C1 segment of cervical spinal cord (tissue), 14 donors: ENCODE measurements around the gene SORCS3.
"Not testable (repeated sequence)": the region's sequence is repeated elsewhere in the genome, so short reads cannot be mapped to it uniquely, and the experiment has no call there.

Experiments
- DNase-seq, 14 donors: peaks; one replicate each; lab custom pipeline; 2025; lab: John Stamatoyannopoulos, UW

The SORCS3 gene

DNA sequence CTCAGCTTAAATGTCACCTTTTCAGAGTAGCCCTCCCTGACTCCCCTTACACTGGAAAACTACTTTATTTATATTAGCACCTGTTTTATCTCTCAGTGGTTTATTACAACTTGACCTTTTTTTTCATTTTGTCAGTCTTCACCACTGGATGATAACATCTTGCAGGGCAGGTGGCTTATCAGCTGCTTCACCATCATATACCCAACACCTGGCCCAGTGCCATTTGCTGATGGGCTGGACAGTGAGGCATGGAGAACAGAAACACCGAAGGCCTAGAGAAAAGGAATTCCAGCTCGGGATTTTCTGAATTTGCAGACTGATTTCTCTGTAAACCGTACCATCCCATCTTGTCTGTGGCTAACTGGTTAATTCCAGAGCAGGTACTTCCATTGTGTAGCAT lies 48.5 kb downstream of the SORCS3 start:
- no peak for DNase-seq

DNA sequence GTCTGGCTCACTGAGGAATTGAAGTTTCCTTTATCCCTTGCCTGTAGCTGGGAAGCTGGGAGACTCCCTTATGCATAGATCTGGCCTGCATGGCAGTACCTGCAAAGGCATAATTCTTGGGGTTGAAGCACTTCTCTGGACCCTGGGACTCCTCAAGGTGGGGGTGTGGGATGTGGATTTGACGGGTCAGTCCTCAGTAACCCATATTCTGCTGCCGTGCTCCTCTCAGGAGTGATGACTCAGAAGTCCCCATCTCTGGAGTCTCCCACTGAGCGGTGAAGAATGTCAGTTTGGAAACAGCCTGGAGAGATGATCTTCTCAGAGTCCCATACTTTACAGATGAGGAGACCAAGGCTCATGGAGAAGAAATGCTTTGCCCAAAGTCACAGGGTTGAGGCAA lies 49.0 kb downstream of the SORCS3 start:
- no peak for DNase-seq

DNA sequence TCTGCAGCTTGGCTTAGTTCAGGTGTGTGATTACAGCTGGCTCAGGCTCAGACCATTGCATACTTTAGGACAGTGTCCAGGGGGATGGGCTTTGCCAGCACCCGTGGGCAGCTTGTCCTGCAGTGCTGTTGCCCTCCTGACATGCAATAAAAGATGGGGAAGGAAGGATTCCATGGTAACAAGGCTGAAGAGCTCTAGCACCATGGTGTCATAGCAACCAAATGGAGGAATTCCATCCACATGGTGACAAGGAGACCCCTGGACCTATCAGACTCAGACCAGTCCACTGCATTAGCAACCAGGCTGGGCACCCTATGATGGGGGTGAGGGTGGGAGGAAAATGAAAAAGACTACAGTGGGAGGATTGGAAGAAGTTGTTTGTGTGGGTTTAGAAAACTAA lies 49.9 kb downstream of the SORCS3 start:
- DNase-seq, result no peak

DNA sequence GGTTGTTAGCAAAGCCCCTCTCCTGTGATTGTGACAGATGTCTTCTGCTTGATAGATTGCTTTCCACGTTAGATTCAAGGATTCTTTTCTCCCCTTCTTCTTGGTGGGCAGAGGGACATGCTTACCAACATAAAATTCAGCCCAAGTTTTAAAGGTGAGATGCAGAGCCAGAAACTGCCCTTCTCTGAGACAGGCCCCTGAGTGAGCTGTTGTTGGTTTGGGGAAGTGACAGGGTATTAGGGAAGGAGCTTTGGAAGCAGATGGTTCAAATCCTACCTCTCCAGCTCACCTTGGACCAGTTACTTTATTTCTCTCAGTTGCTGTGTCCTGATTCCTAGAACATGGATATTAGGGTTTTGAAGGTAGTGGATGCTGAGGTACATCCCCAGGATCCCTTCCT lies 53.0 kb downstream of the SORCS3 start:
- no peak for DNase-seq

DNA sequence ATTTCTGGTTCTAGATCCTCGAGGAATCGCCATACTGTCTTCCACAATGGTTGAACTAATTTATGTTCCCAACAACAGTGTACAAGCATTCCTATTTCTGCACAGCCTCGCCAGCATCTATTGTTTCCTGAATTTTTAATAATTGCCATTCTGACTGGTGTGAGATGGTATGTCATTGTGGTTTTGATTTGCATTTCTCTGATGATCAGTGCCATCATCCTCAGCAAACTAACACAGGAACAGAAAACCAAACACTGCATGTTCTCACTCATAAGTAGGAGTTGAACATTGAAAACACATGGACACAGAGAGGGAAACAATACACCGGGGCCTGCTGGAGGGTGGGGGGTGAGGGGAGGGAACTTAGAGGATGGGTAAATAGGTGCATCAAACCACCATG lies 62.2 kb downstream of the SORCS3 start:
- not testable (repeated sequence) for DNase-seq

DNA sequence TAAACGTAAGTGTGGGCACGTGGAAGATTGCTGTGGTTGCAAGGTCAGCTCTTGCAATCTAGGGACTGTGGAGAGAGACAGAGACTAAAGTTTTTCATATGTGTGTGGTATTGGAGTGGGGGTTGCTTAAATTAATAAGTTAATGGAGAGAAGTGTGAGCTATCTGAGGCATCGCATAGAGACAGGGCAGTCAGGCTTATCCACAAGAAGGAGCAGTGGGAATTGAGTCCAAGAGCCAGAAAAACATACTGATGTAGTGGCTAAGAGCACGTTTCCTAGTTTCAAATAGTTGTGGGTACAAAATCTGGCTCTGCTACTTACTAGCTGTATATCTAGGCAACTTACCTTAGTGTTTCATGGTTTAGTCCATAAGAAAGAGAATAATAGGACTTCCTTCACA lies 65.8 kb downstream of the SORCS3 start:
- DNase-seq, result no peak

DNA sequence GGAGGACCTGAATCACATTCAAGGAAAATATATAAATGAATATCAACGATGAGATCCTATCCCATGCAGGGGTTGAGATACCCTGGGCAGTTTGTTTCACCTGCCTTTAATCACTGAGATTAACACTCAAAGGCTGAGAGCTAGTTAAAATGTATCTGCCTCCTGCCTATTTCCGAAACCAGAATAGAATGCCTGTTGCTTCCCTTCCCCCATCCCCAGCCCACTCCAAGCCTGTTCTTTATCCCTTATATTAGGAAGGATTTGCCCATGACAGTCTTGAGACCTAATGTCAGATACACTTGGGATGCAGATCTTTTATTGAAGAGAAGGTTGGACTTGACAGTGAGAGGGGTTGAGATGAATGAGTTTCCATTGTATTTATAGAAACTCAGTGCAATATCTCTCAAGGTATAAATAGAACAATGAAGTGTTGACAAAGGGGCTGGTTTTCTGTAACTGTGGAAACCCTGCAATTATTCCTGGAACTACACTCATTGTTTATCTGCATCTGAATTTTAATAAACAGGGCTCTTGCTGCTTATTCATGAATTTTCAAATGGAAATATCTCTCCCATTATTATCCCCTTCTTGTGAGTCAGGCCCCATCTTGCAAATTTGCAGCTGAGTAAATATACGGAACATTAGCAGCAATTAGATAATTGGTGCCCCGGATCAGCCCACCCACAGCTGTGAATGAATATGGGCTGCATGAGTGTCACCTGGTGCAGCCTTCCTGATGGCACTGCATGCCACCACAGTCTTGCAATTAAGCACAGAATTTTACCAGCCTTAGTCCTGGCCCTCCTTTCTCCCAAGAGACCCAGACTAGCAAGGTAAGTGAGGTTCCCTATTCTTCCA lies 66.7 kb downstream of the SORCS3 start:
- no peak for DNase-seq

DNA sequence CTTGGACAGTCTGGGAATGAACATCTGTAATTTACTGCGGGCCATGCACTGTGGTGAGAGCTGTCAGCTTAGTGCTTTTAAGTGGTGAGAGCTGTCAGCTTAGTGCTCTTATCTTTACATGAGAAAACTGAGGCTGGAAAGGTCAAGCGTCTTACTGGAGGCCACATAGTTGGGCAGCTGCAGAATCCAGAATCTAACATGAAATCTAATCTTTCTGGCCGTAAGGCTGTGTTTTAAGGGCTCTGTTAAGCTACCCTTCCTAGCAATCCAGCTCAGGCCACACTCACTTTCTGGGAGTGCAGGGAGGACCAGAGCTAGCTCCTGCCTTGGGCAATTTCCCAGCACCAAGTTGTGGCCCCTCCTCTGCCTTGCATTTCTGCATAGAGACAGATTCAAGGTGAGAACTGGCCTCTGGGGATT lies 70.2 kb downstream of the SORCS3 start:
- no peak for DNase-seq

DNA sequence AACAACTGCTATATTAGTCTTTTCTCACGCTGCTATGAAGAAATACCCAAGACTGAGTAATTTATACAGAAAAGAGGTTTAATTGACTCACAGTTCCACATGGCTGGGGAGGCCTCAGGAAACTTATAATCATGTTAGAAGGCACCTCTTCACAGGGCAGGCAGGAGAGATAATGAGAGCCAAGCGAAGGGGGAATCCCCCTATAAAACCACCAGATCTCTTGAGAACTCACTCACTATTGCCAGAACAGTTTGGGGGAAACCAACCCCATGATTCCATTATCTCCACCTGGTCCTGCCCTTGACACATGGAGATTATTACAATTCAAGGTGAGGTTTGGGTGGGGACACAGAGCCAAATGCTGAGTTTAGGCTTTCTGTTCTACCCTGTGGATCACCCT lies 89.5 kb downstream of the SORCS3 start:
- not testable (repeated sequence) for DNase-seq

DNA sequence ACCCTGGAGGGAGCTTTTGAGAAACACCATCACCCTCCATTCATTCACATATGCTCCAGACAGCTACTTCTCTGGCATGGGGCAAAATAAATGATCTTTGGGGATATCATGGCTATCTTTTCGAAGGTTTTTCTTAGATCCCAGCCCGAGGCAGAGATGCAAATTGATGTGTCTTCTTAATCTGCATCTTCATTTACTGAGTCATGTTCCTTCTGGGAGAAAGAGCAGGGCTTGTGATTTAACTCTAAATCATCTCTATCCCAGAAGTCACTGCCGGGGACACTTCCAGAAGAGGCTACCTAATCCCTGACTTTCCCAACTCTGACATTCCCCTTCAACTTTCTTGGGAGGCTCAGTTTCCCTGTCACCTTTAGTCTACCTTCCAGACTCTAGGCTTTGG lies 90.1 kb downstream of the SORCS3 start:
- DNase-seq, result no peak

DNA sequence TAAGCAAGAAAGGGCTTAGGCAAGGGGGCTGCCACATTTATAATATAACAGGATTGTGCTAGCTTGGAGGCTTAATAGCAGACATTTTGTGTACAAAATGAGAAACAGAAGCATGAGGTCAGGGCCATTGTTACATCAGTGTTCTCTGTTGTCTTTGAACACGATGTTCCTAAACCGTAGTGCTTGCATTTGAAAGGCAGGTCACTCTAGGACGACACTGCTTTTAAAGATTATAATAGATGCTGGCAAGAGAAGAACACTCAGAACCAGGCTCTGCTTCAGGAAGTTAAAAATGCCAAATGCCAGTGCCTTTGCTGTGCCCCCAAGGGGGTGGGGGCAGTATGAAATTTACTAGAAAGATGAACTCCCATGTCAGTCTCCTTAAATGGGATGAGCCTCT lies 91.1 kb downstream of the SORCS3 start:
- DNase-seq, result peak in 5 of 14 donors; percentile 2 to 33 (median 16)

DNA sequence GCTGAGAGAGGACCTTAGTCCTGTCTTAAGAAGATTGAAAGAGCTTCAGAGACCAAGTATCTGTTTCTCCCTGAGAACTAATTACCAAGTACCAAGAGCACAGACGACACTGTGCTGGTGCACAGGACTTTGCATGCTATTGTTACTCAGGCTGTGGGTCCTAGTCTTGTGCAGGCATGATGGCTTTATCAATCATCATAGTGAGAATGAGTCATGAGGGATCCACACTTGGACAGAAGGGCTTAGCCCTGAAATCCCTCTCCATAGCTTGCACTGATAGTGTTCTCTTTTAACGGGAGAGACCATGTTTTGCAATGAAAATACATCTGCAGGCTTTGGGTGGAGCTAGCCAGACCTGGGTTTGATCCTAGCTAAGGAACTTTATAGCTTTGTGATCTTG lies 93.3 kb downstream of the SORCS3 start:
- DNase-seq, result no peak

DNA sequence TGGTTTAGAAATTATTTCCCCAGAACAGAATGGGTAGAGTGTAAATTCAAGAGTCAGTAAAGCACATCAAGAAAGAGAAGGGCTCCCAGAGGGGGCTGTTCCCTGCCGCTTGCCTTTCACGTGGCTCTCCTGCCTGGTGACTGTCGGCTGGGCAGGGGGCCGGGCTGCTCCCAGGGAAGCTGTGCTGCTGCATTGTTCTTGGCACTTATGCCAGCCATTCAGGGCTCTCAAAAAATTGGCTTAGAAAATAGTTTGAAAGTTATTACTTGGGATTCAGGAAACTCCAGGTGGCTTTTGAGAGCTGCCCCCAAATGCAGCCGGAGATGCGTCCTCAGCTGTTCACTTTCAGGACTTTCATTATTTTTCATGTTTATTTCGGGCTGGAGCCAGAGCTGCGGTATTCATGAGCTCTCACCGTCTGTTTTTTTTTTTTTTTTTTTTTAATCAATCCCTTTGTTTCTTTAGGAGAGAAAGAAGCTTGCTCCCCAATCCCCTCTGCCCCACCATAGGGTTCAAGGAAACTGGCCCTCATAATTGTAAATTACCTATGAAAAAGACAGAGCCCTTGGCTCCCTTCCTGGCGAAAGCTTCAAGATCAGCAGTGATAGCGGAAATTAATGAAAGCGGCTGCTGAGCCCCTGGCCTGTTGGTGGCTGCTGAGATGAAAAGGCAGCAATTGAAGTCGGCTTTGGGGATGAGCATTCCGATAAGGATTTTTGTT lies 94.1 kb downstream of the SORCS3 start:
- DNase-seq, result peak in 9 of 14 donors; percentile 8 to 59 (median 38)

DNA sequence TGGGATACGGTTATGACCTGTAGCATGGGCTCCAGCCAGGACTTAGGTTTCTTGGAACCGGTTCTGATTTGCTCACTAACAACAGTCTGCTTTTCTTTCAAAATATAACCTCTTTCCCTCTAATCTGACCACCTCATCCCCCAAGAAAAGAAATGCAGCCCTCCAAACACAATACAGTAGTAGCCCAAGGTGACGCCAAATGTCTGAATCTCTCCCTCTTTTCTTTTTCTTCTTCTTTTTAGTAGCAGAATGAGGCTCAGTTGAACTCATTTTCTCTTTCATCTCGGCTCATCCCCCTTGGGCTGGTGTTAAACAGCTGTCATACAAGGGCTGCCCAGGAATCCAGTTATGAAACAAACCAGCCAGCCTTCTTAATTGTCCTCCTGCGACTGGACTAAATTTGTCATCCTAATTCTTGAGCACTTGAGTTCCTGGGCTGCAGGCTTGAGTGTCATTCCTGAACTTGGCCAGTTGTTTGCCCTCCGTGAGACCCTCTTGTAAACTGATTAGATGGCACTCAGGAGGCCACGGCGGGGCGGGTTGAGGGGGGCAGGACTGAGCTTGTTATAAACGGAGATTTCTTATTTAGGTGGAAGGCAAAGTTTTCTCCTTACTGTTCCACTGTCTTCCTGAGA lies 94.8 kb downstream of the SORCS3 start:
- DNase-seq, result no peak

DNA sequence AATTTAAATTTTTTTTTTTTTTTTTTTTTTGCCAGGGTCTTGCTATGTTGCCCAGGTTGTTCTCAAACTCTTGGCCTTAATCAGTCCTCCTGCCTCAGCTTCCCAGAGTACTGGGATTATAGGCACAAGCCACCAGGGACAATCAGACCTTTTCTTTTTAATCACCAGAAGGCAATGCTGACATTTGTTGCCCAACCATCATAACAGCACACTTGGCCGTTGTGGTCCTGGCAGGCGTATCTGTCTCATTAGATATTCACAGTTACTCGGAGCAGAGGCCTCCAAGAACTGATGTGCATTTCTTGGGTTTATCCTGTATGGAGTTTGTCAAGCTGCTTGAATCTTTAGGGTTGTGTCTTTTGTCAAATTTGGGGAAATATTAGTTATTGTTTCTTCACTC lies 100.0 kb downstream of the SORCS3 start:
- DNase-seq, result no peak

DNA sequence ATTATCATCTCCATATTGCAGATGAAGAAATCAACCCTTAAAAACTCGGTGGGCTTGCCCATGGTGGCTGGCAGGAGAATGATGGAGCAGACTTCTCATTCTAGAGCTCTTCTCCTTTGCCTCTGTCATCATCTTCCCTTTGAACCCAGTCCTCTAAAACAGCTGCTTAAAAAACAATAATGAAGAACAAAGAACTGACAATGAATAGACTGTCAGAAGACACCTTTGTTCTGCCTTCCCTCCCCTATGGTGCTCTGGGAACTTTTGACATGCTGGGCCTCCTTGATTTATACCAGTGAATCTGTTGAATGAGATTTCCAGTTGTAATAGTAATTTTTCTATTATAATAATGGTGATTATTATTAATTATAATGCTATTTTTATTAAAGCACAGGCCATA lies 103.0 kb downstream of the SORCS3 start:
- DNase-seq, result no peak

DNA sequence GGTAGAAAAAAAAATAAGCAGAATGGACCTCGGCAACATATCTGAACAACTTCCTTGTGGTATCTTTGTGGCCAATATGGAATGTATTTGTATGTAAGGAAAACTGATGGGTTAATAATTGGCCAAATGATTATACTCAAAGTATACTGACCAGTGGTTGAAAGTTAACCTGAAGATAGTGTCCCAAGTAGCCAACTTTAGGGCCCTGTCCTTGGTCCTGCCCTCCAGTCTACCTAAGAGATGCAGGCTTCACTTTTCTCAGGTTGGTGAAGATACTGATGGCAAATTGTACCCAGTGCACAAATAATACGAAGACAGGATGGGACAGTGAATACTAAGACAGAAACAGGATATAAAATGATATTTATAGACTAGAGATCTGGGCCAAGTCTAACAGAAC lies 109.2 kb downstream of the SORCS3 start:
- no peak for DNase-seq

DNA sequence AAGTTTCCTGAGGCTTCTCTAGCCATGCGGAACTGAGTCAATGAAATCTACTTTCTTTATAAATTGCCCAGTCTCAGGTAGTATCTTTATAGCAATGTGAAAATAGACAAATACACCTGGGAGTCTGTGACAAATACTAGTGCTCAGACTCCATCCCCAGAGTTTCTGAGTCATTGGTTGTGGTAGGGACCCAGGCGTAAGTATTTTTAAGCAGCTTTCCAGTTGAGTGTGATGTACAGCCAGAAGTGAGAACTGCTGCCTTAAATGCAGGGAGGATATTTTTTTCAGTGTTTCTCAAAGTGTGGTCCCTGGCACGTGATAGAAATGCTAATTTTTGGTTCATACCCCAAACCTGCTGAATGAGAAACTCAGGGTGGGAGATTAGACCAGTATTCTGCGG lies 121.7 kb downstream of the SORCS3 start:
- no peak for DNase-seq

DNA sequence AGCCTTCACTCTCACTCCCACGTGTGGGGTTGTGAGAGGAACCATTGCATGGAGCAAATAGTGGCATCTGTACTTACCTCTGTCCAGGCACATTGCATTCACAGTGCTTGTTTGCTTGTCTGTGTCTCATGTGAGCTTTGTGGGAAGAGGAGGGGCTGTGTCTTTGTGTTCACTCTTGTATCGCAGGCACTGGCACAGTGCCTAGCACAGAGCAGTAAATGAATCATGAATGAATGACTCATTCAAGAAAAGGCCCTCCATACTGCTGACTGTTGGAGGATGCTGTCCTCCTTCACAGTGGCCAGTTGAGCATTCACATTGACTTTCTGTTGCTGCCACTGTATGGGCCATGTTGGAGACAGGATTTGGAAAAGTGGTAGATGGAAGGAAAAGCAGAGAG lies 125.3 kb downstream of the SORCS3 start:
- DNase-seq, result peak in 2 of 14 donors; percentile 40 to 56

DNA sequence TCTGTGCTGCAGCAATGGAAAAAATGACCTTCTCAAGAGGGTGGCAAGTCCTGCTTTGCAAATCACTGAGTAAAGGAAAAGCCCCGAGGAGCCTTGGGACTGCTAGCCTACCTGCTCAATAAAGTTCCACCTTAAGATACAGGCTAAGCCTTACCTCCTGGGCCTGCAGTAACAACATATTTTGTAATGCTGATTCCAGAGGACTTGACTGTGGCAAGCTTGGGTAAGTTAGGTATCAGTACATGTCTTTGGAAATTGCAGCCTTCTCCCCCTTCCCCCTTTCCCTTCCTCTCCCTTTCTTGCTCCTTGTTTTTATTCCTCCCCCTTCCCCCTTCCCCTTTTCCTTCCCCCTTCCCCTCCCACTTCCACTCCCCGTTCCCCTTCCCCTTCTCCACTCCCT lies 126.2 kb downstream of the SORCS3 start:
- no peak for DNase-seq

DNA sequence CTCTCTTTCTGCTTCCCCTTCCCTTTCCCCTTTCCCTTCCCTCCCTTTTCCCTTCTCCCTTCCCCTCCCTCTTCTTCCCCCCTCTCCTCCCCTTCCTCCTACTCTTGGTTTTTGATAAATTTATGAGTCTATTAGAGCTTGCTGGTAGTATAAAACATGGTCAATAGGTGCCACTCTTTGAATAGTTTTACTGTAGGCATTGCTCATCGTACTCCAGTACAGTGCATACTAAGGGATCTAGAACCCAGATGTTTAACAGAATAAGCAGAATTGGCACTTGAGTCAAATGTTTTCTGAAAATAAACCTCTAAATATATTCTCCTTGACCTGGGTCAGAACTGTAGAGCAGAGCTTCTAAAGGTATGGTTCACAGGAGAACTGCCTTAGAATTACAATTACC lies 126.7 kb downstream of the SORCS3 start:
- DNase-seq, result no peak

DNA sequence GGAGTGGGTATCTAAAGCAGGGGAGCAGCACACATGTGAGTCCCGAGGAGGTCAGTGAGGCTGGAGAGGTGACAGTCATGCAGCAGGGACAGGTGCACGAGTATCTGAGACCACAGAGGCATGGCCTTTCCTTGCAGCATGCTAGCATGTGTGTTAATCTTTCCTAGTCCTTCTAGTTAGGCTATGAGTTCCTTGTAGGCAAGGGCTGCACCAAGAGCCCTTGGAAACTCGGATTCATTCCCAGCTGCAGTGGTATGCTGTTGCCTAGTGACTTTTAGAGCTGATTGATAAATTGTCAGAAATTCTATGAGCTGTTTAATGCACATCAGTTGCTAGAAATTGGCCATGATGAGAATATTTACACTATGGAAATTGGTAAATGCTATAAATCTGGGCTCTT lies 132.0 kb downstream of the SORCS3 start:
- no peak for DNase-seq

DNA sequence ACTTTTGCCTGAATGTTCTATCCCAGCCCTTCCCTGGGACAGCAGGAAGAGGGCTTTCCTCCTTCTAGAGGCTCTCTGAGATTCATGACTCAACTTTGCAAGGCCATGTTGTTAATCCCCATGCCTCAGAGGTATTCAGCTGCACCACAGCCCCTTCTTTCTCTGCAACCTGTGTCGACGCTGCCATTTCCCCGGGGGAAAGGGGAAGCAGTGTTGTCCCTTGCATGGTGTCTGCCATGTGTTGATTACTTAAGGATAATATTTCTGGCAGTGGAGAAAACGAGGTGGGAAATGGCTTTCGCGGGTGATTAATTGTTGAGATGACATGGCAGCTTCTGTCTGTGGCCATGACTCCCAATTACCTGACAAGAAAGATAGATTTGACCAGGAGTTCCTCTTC lies 133.1 kb downstream of the SORCS3 start:
- DNase-seq, result no peak
